OCI-LY1 (cell line): ENCODE measurements around the gene FKBP8.

Experiments used
- H2AFZ ChIP-seq: fragments of 200-600 bp; sonication (generic), shearing (Covaris generic); 2 replicates; pipeline ENCODE4 v1.6.0; 2014; ENCODE audit warnings: antibody characterized with exemption, mild to moderate bottlenecking, low read length
- H3F3A ChIP-seq: fragments of 200-600 bp; sonication (generic), shearing (Covaris generic); 2 replicates; pipeline ENCODE4 v1.6.0; 2014; ENCODE audit warnings: mild to moderate bottlenecking, antibody characterized with exemption, low read length, moderate library complexity; ENCODE audit not compliant: insufficient read depth
- H3K27ac ChIP-seq: fragments of 200-600 bp; sonication (generic); 2 replicates; pipeline ENCODE4 v1.5.1; 2014; ENCODE audit warnings: low read length, mixed run types, mild to moderate bottlenecking, low read depth; ENCODE audit not compliant: poor library complexity, severe bottlenecking
- H3K27me3 ChIP-seq: fragments of 200-600 bp; sonication (generic); 2 replicates; pipeline ENCODE4 v1.6.0; 2014; ENCODE audit warnings: antibody characterized with exemption, mild to moderate bottlenecking, low read length, moderate library complexity; ENCODE audit not compliant: insufficient read depth
- H3K36me3 ChIP-seq: fragments of 200-600 bp; sonication (generic); 2 replicates; pipeline ENCODE4 v1.6.1; 2014; ENCODE audit warnings: mild to moderate bottlenecking, antibody characterized with exemption, low read length, moderate library complexity, mixed read lengths; ENCODE audit not compliant: insufficient read depth
- H3K4me1 ChIP-seq: fragments of 200-600 bp; sonication (generic); 2 replicates; pipeline ENCODE4 v1.5.1; 2014; ENCODE audit warnings: mild to moderate bottlenecking, low read length, moderate library complexity; ENCODE audit not compliant: insufficient read depth, severe bottlenecking
- H3K4me2 ChIP-seq: fragments of 200-600 bp; sonication (generic), shearing (Covaris generic); 2 replicates; pipeline ENCODE4 v1.6.1; 2014; ENCODE audit warnings: low read length
- H3K4me3 ChIP-seq: fragments of 200-600 bp; sonication (generic); 2 replicates; pipeline ENCODE4 v1.5.1; 2014; ENCODE audit warnings: low read length, low read depth, mild to moderate bottlenecking, mixed read lengths; ENCODE audit not compliant: poor library complexity, severe bottlenecking
- H3K79me2 ChIP-seq: fragments of 200-600 bp; shearing (Covaris generic); 2 replicates; pipeline ENCODE4 v1.6.1; 2016; ENCODE audit warnings: mixed run types, low read length, mixed read lengths; ENCODE audit not compliant: insufficient read depth
- H3K9ac ChIP-seq: fragments of 200-600 bp; sonication (generic), shearing (Covaris generic); 2 replicates; pipeline ENCODE4 v1.6.1; 2014; ENCODE audit warnings: mild to moderate bottlenecking, low read length, mixed read lengths
- H3K9me2 ChIP-seq: fragments of 200-600 bp; sonication (generic), shearing (Covaris generic); 2 replicates; pipeline ENCODE4 v1.6.1; 2014; ENCODE audit warnings: low read depth, mild to moderate bottlenecking, low read length, mixed read lengths
- H3K9me3 ChIP-seq: fragments of 200-600 bp; shearing (Covaris generic); 2 replicates; pipeline ENCODE4 v1.6.1; 2014; ENCODE audit warnings: low read length, mixed read lengths
- H4K20me1 ChIP-seq: fragments of 200-600 bp; sonication (generic), shearing (Covaris generic); 2 replicates; pipeline ENCODE4 v1.6.0; 2016; ENCODE audit warnings: mild to moderate bottlenecking, low read length; ENCODE audit not compliant: insufficient read depth
- EZH2 ChIP-seq: fragments of 200-600 bp; sonication (generic), shearing (Covaris generic); IDR thresholded peaks from 2 replicates; pipeline ENCODE4 v1.8.0; 2017; ENCODE audit warnings: borderline replicate concordance, mixed run types, mild to moderate bottlenecking, antibody characterized with exemption, low read length, moderate library complexity, mixed read lengths
- TF ChIP-seq, protein P1 (sequence below): fragments of 200-600 bp; sonication (generic), shearing (Covaris generic); IDR thresholded peaks from 2 replicates; pipeline ENCODE4 v1.5.1; 2017; ENCODE audit warnings: mild to moderate bottlenecking, antibody characterized with exemption, low read length, moderate library complexity, mixed read lengths

The FKBP8 gene

DNA sequence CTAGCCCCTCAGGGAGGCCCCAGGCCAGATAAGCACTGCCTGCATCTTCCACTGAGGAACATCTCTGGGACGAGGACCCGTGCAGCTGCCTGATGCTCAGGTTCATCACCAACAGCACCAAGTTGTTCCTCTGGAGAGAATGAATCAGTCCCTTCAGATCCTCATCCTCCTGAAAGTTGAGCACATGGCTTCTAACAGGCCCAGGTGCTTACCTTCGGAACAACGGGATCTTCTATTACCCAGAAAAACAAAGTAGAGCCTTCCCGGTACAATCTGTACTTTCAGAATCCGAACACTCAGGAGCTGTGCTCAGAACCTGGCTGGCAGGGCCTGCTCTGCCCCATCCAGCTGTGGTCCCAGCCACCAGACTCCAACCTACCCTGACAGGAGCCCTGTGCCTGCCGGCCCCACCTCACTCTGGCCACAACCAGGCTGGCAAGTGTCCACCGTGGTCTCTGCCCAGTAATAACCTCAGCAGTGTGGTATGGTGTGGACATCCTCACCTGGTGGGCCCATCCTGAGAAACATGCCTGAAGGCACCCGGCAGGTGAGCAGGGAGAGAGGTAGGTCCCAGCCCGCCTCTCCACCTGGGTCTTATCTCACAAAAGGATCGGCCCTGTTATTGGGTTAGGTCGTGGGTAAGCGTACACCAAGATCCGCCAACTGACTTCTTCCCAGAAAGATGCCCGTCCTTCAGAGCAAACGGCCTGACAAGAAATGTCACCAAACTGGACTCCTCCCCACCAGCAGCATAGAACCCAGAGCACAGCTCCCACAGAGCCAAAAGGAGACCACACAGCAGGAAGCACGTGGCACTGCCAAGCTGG lies 55.6 kb downstream of the FKBP8 start:
- no peaks in the 10 kb centered on the region for H3K9me3 ChIP-seq
- no peak overlapping the region for H2AFZ ChIP-seq
- TF ChIP-seq, protein P1, sequence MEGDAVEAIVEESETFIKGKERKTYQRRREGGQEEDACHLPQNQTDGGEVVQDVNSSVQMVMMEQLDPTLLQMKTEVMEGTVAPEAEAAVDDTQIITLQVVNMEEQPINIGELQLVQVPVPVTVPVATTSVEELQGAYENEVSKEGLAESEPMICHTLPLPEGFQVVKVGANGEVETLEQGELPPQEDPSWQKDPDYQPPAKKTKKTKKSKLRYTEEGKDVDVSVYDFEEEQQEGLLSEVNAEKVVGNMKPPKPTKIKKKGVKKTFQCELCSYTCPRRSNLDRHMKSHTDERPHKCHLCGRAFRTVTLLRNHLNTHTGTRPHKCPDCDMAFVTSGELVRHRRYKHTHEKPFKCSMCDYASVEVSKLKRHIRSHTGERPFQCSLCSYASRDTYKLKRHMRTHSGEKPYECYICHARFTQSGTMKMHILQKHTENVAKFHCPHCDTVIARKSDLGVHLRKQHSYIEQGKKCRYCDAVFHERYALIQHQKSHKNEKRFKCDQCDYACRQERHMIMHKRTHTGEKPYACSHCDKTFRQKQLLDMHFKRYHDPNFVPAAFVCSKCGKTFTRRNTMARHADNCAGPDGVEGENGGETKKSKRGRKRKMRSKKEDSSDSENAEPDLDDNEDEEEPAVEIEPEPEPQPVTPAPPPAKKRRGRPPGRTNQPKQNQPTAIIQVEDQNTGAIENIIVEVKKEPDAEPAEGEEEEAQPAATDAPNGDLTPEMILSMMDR: no peak
- no peak for TF ChIP-seq EZH2
- H3K4me2 ChIP-seq: no peak overlapping the region
- no peaks in the 10 kb centered on the region for H3K36me3 ChIP-seq
- H3K79me2 ChIP-seq: no peaks in the 10 kb centered on the region
- H3F3A ChIP-seq: no peaks in the 10 kb centered on the region
- no peak overlapping the region for H3K27ac ChIP-seq
- H3K4me1 ChIP-seq: peaks cover 5% of the 10 kb centered on the region
- no peaks in the 10 kb centered on the region for H3K9me2 ChIP-seq
- H4K20me1 ChIP-seq: no peaks in the 10 kb centered on the region
- H3K4me3 ChIP-seq: no peak overlapping the region
- H3K27me3 ChIP-seq: no peaks in the 10 kb centered on the region
- no peak overlapping the region for H3K9ac ChIP-seq

DNA sequence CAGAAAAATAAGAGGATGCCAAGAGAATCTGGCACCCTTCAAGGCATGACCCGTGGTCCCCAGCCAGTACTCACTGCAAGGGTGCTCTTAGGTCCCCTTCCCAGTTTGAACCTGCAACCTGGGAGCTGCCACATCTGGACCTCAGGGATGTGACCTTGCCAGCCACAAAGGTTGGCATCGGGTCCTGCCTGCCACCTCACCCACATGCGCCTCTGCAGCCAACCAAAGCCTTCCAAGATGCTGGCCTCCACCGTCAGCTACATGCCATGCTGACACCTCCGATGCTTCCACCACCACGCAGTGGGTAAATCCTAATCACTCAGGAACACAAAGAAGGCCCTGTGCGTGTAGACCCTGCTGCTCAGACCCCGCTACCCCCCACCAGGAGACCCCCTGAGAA lies 56.6 kb downstream of the FKBP8 start:
- H3K4me2 ChIP-seq: no peak overlapping the region
- H3K9ac ChIP-seq: no peak overlapping the region
- no peak overlapping the region for H2AFZ ChIP-seq
- H3K27me3 ChIP-seq: no peaks in the 10 kb centered on the region
- H3K4me1 ChIP-seq: peaks cover 5% of the 10 kb centered on the region
- H3K27ac ChIP-seq: no peak overlapping the region
- H3K9me3 ChIP-seq: no peaks in the 10 kb centered on the region
- H3K36me3 ChIP-seq: no peaks in the 10 kb centered on the region
- H4K20me1 ChIP-seq: no peaks in the 10 kb centered on the region
- no peaks in the 10 kb centered on the region for H3K9me2 ChIP-seq
- H3K79me2 ChIP-seq: no peaks in the 10 kb centered on the region
- TF ChIP-seq EZH2: no peak
- TF ChIP-seq, protein P1: no peak
- no peaks in the 10 kb centered on the region for H3F3A ChIP-seq
- no peak overlapping the region for H3K4me3 ChIP-seq

DNA sequence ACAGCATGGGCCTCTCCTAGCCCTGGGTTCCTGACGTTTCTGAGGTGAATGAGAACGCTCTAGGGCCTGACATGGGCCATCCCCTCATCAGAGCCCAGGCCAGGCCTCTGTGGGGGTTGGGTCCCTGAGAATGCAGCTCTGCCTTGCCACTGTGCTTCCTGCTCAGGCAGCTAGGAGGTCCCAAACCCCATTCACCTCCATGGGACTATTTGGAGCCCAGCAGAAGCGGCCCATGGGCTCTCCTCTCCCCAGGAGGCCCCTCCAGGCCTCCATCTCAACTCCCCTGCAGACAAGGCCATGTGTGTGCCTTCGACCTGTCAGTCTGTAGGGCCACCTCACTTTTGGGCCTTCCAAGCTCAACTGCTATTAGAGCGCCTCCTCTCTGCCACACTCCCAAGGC lies 58.4 kb downstream of the FKBP8 start:
- Histone ChIP-seq H3K27me3 (no peaks in the 10 kb centered on the region), H4K20me1 (no peaks in the 10 kb centered on the region), H3K9ac (no peak overlapping the region), H2AFZ (no peak overlapping the region), H3F3A (no peaks in the 10 kb centered on the region), H3K4me1 (peaks cover 8% of the 10 kb centered on the region), H3K36me3 (no peaks in the 10 kb centered on the region), H3K9me3 (no peaks in the 10 kb centered on the region), H3K27ac (no peak overlapping the region), H3K4me2 (no peak overlapping the region), H3K4me3 (no peak overlapping the region), H3K79me2 (no peaks in the 10 kb centered on the region), H3K9me2 (no peaks in the 10 kb centered on the region)
- TF ChIP-seq, protein P1: no peak; the same call in 1 of the 2 replicates
- TF ChIP-seq EZH2: no peak
